HepG2 (cell line): Measurements from ENCODE around the gene SLC34A3. TPM values are rescaled to one million over a fixed set of nuclear protein-coding genes. Genes with fewer than 3 reads are reported as not detected.

Experiments
- ETS1 ChIP-seq: sonication (generic); formaldehyde crosslinking; IDR thresholded peaks from 2 replicates; pipeline ENCODE4 v1.4.0; 2020; ENCODE audit warnings: missing genetic modification reagents
- HOXA7 ChIP-seq: sonication (generic); formaldehyde crosslinking; IDR thresholded peaks from 2 replicates; pipeline ENCODE4 v1.8.1; 2022; ENCODE audit warnings: mild to moderate bottlenecking, missing genetic modification reagents, moderate library complexity
- IRX3 ChIP-seq: sonication (generic); formaldehyde crosslinking; IDR thresholded peaks from 2 replicates; pipeline ENCODE4 v1.8.1; 2023; ENCODE audit warnings: mild to moderate bottlenecking, low read depth, missing genetic modification reagents, borderline replicate concordance
- NFYB ChIP-seq: sonication (generic); formaldehyde crosslinking; IDR thresholded peaks from 2 replicates; pipeline ENCODE4 v1.4.0; 2020; ENCODE audit warnings: missing genetic modification reagents
- NPAS2 ChIP-seq: sonication (generic); formaldehyde crosslinking; IDR thresholded peaks from 2 replicates; pipeline ENCODE4 v1.8.0; 2022; ENCODE audit warnings: mild to moderate bottlenecking, missing genetic modification reagents, borderline replicate concordance
- PHF20 ChIP-seq: sonication (generic); formaldehyde crosslinking; IDR thresholded peaks from 2 replicates; pipeline ENCODE4 v1.5.0; 2020; ENCODE audit warnings: mild to moderate bottlenecking, missing genetic modification reagents
- POLR2AphosphoS5 ChIP-seq: IDR thresholded peaks from 2 replicates; pipeline ENCODE4 v1.6.1; 2012; ENCODE audit warnings: low read depth, low read length
- REST ChIP-seq, 2 experiments: IDR thresholded peaks; 2 replicates each; pipeline ENCODE4 v1.6.1; 2011 to 2012; ENCODE audit warnings: low read length in 2 of 2, borderline replicate concordance in 1 of 2, low read depth in 1 of 2, mild to moderate bottlenecking in 1 of 2, moderate library complexity in 1 of 2
- RFX3 ChIP-seq: IDR thresholded peaks from 2 replicates; pipeline ENCODE4 v1.6.1; 2016; ENCODE audit warnings: missing biosample characterization, missing genetic modification reagents
- TARDBP ChIP-seq: sonication (generic); formaldehyde crosslinking; IDR thresholded peaks from 2 replicates; pipeline ENCODE4 v1.8.0; 2022; ENCODE audit warnings: mild to moderate bottlenecking, missing genetic modification reagents
- TFAP4 ChIP-seq: sonication (generic); IDR thresholded peaks from 2 replicates; pipeline ENCODE4 v1.6.1; 2016; ENCODE audit warnings: low read depth, borderline replicate concordance
- TIGD3 ChIP-seq: sonication (generic); formaldehyde crosslinking; IDR thresholded peaks from 2 replicates; pipeline ENCODE4 v1.5.1; 2020; ENCODE audit warnings: mild to moderate bottlenecking, missing genetic modification reagents, borderline replicate concordance
- ZNF138 ChIP-seq: sonication (generic); formaldehyde crosslinking; IDR thresholded peaks from 2 replicates; pipeline ENCODE4 v1.5.0; 2020; ENCODE audit warnings: mild to moderate bottlenecking, low read depth, missing genetic modification reagents
- ZNF143 ChIP-seq: sonication (generic); formaldehyde crosslinking; IDR thresholded peaks from 2 replicates; pipeline ENCODE4 v1.4.0; 2020; ENCODE audit warnings: missing genetic modification reagents
- ZNF20 ChIP-seq: sonication (generic); formaldehyde crosslinking; IDR thresholded peaks from 2 replicates; pipeline ENCODE4 v1.4.0; 2020; ENCODE audit warnings: mild to moderate bottlenecking, moderate library complexity, missing genetic modification reagents
- ZNF205 ChIP-seq: IDR thresholded peaks from 2 replicates; pipeline ENCODE4 v1.6.1; 2018; ENCODE audit warnings: missing biosample characterization, missing genetic modification reagents
- ZNF496 ChIP-seq: sonication (generic); formaldehyde crosslinking; IDR thresholded peaks from 2 replicates; pipeline ENCODE4 v1.8.1; 2023; ENCODE audit warnings: mild to moderate bottlenecking, moderate library complexity, missing genetic modification reagents; ENCODE audit not compliant: insufficient replicate concordance
- ZNF512B ChIP-seq: sonication (generic); formaldehyde crosslinking; IDR thresholded peaks from 2 replicates; pipeline ENCODE4 v1.5.1; 2020; ENCODE audit warnings: missing genetic modification reagents, mild to moderate bottlenecking, borderline replicate concordance
- ZNF619 ChIP-seq: sonication (generic); formaldehyde crosslinking; IDR thresholded peaks from 2 replicates; pipeline ENCODE4 v1.4.0; 2020; ENCODE audit warnings: mild to moderate bottlenecking, missing genetic modification reagents
- polyA plus RNA-seq, 8 experiments: library from polyadenylated mRNA; depleted of rRNA in 3 of 8; stranded (reverse) in 7 of 8; unstranded in 1 of 8; fragments of >200 nt; fragmentation: Illumina TruSeq in 4 of 8; extraction: Trizol in 4 of 8; gene quantifications; 2 replicates each; pipeline versions ENCODE4 v1.2.1 to v1.2.3, GENCODE V29; 2011 to 2016; ENCODE audit warnings: low read depth in 4 of 8, missing spikeins in 1 of 8, mixed read lengths in 1 of 8; ENCODE audit not compliant: insufficient read depth in 1 of 8
- total RNA-seq, 5 experiments: library from RNA; depleted of rRNA; stranded (reverse); fragments of >200 nt; fragmentation: Illumina TruSeq; extraction: Trizol; gene quantifications; 2 replicates each; pipeline ENCODE4 v1.2.3, GENCODE V29; 2016; ENCODE audit warnings: low read depth in 1 of 5

Gene SLC34A3
- total and polyA plus RNA-seq, 2 of the 13 experiments (the other 11 are each of a cell fraction or from before 2014, with no cell fraction given) = 0.07 to 1.0 TPM

GRCh38 chr9:137236238-137236935 lies 5.7 kb downstream of the SLC34A3 start (continued):
- TF ChIP-seq REST (IDR thresholded peaks at IDR 0.05; ENCODE audit: borderline replicate concordance in 1 of 2, low read depth in 1 of 2, low read length in 2 of 2) = peak in 1 of 2 experiments; percentile 40; a peak in 1 of 4 replicates
- peak; percentile 70; the same call in 1 of the 2 replicates for TF ChIP-seq ZNF205 (CRISPR knock-in tag)
- peak; percentile 70 for TF ChIP-seq POLR2AphosphoS5
- 0 out of 2 replicates have a peak, but pooled peaks have one; percentile 10 for TF ChIP-seq ZNF143 (CRISPR knock-in tag)
- TF ChIP-seq IRX3 (CRISPR knock-in tag) = no peak
- no peak; the same call in none of the 2 replicates for TF ChIP-seq PHF20 (CRISPR knock-in tag)
- TF ChIP-seq HOXA7 (CRISPR knock-in tag) = no peak
- TF ChIP-seq RFX3 (CRISPR knock-in tag) = no peak
- no peak; the same call in 1 of the 2 replicates for TF ChIP-seq ETS1 (CRISPR knock-in tag)
- TF ChIP-seq ZNF496 = no peak
- TF ChIP-seq TIGD3 (CRISPR knock-in tag) = no peak
- TF ChIP-seq NPAS2 (CRISPR knock-in tag) = no peak
- no peak for TF ChIP-seq NFYB (CRISPR knock-in tag)
- TF ChIP-seq TFAP4 = peak; percentile 97
- TF ChIP-seq ZNF20 (CRISPR knock-in tag) = no peak
- TF ChIP-seq ZNF619 = no peak; the same call in 1 of the 2 replicates
- no peak for TF ChIP-seq ZNF138 (CRISPR knock-in tag)
- peak; percentile 89 for TF ChIP-seq TARDBP (CRISPR knock-in tag)
- 0 out of 2 replicates have a peak, but pooled peaks have one; percentile 50 for TF ChIP-seq ZNF512B (CRISPR knock-in tag)
